GM23338 (cell line): ENCODE data around the gene SLC66A2. TPM values are rescaled to one million over a fixed set of nuclear protein-coding genes. Genes with fewer than 3 reads are reported as not detected.
"Not testable (repeated sequence)": the region's sequence is repeated elsewhere in the genome, so short reads cannot be mapped to it uniquely, and the experiment has no call there.

Experiments used
- ATAC-seq: fragments of 200-7000 bp; cut with Tn5 transposase; 3 replicates; pipeline ENCODE4 v1.9.1; 2020
- DNase-seq: peaks from one replicate; pipeline ENCODE4 v3.0.0-alpha.2; 2015; ENCODE audit warnings: low spot score
- H2AFZ ChIP-seq: fragments of 200-600 bp; sonication (generic); 2 replicates; pipeline ENCODE4 v1.8.0; 2016; ENCODE audit warnings: antibody characterized with exemption, mild to moderate bottlenecking, moderate library complexity
- H3F3A ChIP-seq: fragments of 200-600 bp; sonication (generic); replicated peaks from 2 replicates; pipeline ENCODE4 v1.8.0; 2017; ENCODE audit warnings: antibody characterized with exemption, mixed run types, low read depth
- H3K27ac ChIP-seq: fragments of 200-600 bp; sonication (generic); 2 replicates; pipeline ENCODE4 v1.6.1; 2016; ENCODE audit warnings: low read depth
- H3K27me3 ChIP-seq: fragments of 200-600 bp; sonication (generic); 2 replicates; pipeline ENCODE4 v1.8.0; 2016; ENCODE audit warnings: mild to moderate bottlenecking, mixed run types, moderate library complexity; ENCODE audit not compliant: insufficient read depth
- H3K36me3 ChIP-seq: fragments of 200-600 bp; sonication (generic); 2 replicates; pipeline ENCODE4 v1.8.0; 2016; ENCODE audit warnings: mild to moderate bottlenecking; ENCODE audit not compliant: insufficient read depth
- H3K4me1 ChIP-seq: fragments of 200-600 bp; sonication (generic); 2 replicates; pipeline ENCODE4 v1.8.0; 2016; ENCODE audit warnings: mild to moderate bottlenecking, moderate library complexity; ENCODE audit not compliant: insufficient read depth
- H3K4me2 ChIP-seq: fragments of 200-600 bp; sonication (generic); 2 replicates; pipeline ENCODE4 v1.7.1; 2017; ENCODE audit warnings: mixed run types
- H3K4me3 ChIP-seq: fragments of 200-600 bp; sonication (generic); 2 replicates; pipeline ENCODE4 v1.6.1; 2016; ENCODE audit warnings: mixed run types
- H3K79me2 ChIP-seq: fragments of 200-600 bp; sonication (generic); replicated peaks from 2 replicates; pipeline ENCODE4 v1.8.0; 2017; ENCODE audit warnings: mild to moderate bottlenecking; ENCODE audit not compliant: insufficient read depth
- H3K9me2 ChIP-seq: fragments of 200-600 bp; sonication (generic); 2 replicates; pipeline ENCODE4 v1.8.0; 2017; ENCODE audit not compliant: insufficient read depth
- H4K20me1 ChIP-seq: fragments of 200-600 bp; sonication (generic); replicated peaks from 2 replicates; pipeline ENCODE4 v1.8.0; 2017; ENCODE audit warnings: mild to moderate bottlenecking; ENCODE audit not compliant: insufficient read depth
- H3K27ac Mint-ChIP-seq: 2 replicates; pipeline ENCODE4 v1.8.0; 2020; ENCODE audit warnings: inconsistent platforms, mild to moderate bottlenecking, moderate library complexity, mixed read lengths
- H3K27me3 Mint-ChIP-seq: 3 replicates; pipeline ENCODE4 v1.8.0; 2022; ENCODE audit warnings: low read depth, mild to moderate bottlenecking, moderate library complexity, mixed read lengths, inconsistent platforms; ENCODE audit not compliant: insufficient read depth, poor library complexity
- H3K36me3 Mint-ChIP-seq: 3 replicates; pipeline ENCODE4 v1.8.0; 2021; ENCODE audit warnings: low read depth, mild to moderate bottlenecking, inconsistent platforms, moderate library complexity, mixed read lengths
- H3K4me1 Mint-ChIP-seq: 3 replicates; pipeline ENCODE4 v1.8.0; 2020; ENCODE audit warnings: mild to moderate bottlenecking, inconsistent platforms, mixed read lengths
- H3K4me3 Mint-ChIP-seq: 3 replicates; pipeline ENCODE4 v1.8.0; 2021; ENCODE audit warnings: moderate library complexity, mild to moderate bottlenecking, inconsistent platforms, mixed read lengths
- H3K9me3 Mint-ChIP-seq: 3 replicates; pipeline ENCODE4 v1.8.0; 2020; ENCODE audit warnings: moderate library complexity, mild to moderate bottlenecking, inconsistent platforms, mixed read lengths
- CREB1 ChIP-seq: fragments of 250-450 bp; sonication (Bioruptor Pico); IDR thresholded peaks from 2 replicates; pipeline ENCODE4 v1.5.0; 2020; ENCODE audit warnings: low read depth, mild to moderate bottlenecking, moderate library complexity
- EZH2 ChIP-seq: fragments of 200-600 bp; sonication (generic); IDR thresholded peaks from one replicate; pipeline ENCODE4 v1.8.0; 2017; ENCODE audit warnings: antibody characterized with exemption, mild to moderate bottlenecking, low read depth; ENCODE audit not compliant: unreplicated experiment
- NANOG ChIP-seq: IDR thresholded peaks from 2 replicates; pipeline ENCODE4 v1.6.1; 2016; ENCODE audit warnings: antibody characterized with exemption, borderline replicate concordance
- POLR2AphosphoS5 ChIP-seq: IDR thresholded peaks from 2 replicates; pipeline ENCODE4 v1.6.1; 2016; ENCODE audit warnings: antibody characterized with exemption, low read depth
- STAT1 ChIP-seq: IDR thresholded peaks from one replicate; pipeline ENCODE4 v1.6.1; 2016; ENCODE audit warnings: antibody characterized with exemption; ENCODE audit not compliant: unreplicated experiment
- ZNF331 ChIP-seq: fragments of 250-450 bp; sonication (Bioruptor Pico); IDR thresholded peaks from 2 replicates; pipeline ENCODE4 v1.5.0; 2020; ENCODE audit warnings: low read depth, mild to moderate bottlenecking, moderate library complexity
- long read RNA-seq: library from polyadenylated mRNA; unstranded; transcript quantifications from one replicate; pipeline ENCODE4 v2.0.0, GENCODE V29; 2020; ENCODE audit not compliant: unreplicated experiment
- polyA plus RNA-seq: library from polyadenylated mRNA; unstranded; fragments of >200 nt; fragmentation: Nextera tagmentation; extraction: Ambion mirVana; gene quantifications from 2 replicates; pipeline ENCODE4 v1.2.1, GENCODE V29; 2016
- total RNA-seq: library from RNA; depleted of rRNA; stranded (reverse); fragments of >200 nt; shearing (Covaris generic); gene quantifications from 2 replicates; pipeline ENCODE4 v1.2.3, GENCODE V29; 2014; rRNA removed

SLC66A2 gene
- total RNA-seq, result 10.9 and 18.1 TPM in 2 replicates
- polyA plus RNA-seq, result 4.0 and 5.4 TPM in 2 replicates
- long read RNA-seq, partial matches to known transcripts, result 0 of 1 reads
- long read RNA-seq, other reads (novel, unspliced or antisense), result 1 of 1 reads

- peaks cover 68% of the 10 kb centered on the region for H3K27me3 ChIP-seq
- no peaks in the 10 kb centered on the region for H3K79me2 ChIP-seq
- Mint-ChIP-seq H3K36me3 (no peaks in the 10 kb centered on the region; the same call in 2 of the 3 replicates), H3K27me3 (peaks cover 55% of the 10 kb centered on the region), H3K27ac (no peak within 1 kb of the TSS), H3K9me3 (no peaks in the 10 kb centered on the region; the same call in 2 of the 3 replicates), H3K4me1 (peaks cover 13% of the 10 kb centered on the region), H3K4me3 (peak within 1 kb of the TSS; percentile 74)
- H4K20me1 ChIP-seq, result peaks cover 11% of the 10 kb centered on the region
- peak; percentile 84 for DNase-seq
- ATAC-seq, result peak; percentile 70
- peak within 1 kb of the TSS; percentile 66 for H3K4me3 ChIP-seq
- peaks cover 8% of the 10 kb centered on the region; the same call in 1 of the 2 replicates for H3K4me1 ChIP-seq
- H3K9me2 ChIP-seq, result no peaks in the 10 kb centered on the region
- no peak within 1 kb of the TSS for H3K27ac ChIP-seq
- H3K4me2 ChIP-seq, result peak within 1 kb of the TSS; percentile 84
- H3F3A ChIP-seq, result 0 out of 2 replicates have a peak, but pooled peaks cover 2% of the 10 kb centered on the region
- H2AFZ ChIP-seq, result peak within 1 kb of the TSS; percentile 86
- TF ChIP-seq EZH2 (peak; percentile 81), ZNF331 (CRISPR knock-in tag) (no peak), NANOG (no peak), POLR2AphosphoS5 (peak; percentile 58; the same call in 1 of the 2 replicates), CREB1 (peak; percentile 97)
- H3K36me3 ChIP-seq, result no peaks in the 10 kb centered on the region
Measured at GRCh38 chr18:79951545-79952455, at the start of gene SLC66A2. Gene SLC66A2 (minus strand): TSS chr18:79951653. CDS start chr18:79950926, 727 bp downstream.

DNA sequence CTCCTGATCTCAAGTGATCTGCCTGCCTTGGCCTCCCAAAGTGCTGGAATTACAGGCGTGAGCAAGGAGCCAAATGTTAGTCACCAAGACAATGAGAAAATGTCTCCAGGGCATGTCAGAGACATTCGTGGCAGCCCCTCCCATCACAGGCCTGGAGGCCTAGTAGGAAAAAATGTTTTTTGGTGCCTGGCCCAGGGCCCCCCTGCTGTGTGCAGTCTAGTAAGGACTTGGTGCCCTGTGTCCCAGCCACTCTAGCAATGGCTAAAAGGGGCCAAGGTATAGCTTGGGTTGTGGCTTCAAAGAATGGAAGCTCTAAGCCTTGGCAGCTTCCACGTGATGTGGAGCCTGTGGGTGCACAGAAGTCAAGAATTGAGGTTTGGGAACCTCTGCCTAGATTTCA, 49.4 kb upstream of the SLC66A2 start:
- Histone ChIP-seq H3K27me3 (no peaks in the 10 kb centered on the region), H3K4me3 (no peak overlapping the region), H3K79me2 (no peaks in the 10 kb centered on the region), H3K9me2 (no peaks in the 10 kb centered on the region), H3K4me1 (no peaks in the 10 kb centered on the region), H3F3A (no peaks in the 10 kb centered on the region), H2AFZ (no peak overlapping the region), H3K36me3 (no peaks in the 10 kb centered on the region), H3K4me2 (no peak overlapping the region), H3K27ac (no peak overlapping the region), H4K20me1 (no peaks in the 10 kb centered on the region)
- Mint-ChIP-seq H3K27ac (no peak overlapping the region), H3K9me3 (peaks cover 40% of the 10 kb centered on the region), H3K4me3 (no peak overlapping the region), H3K4me1 (no peaks in the 10 kb centered on the region; the same call in 1 of the 3 replicates), H3K27me3 (peaks cover 4% of the 10 kb centered on the region), H3K36me3 (peaks cover 12% of the 10 kb centered on the region)
- TF ChIP-seq STAT1, result no peak
- DNase-seq, result no peak
- ATAC-seq, result no peak

- not testable (repeated sequence) for H3K4me3 Mint-ChIP-seq, H3K79me2 ChIP-seq, H3K4me1 ChIP-seq, H3F3A ChIP-seq, H3K36me3 ChIP-seq, H3K9me2 ChIP-seq, H2AFZ ChIP-seq, H3K4me3 ChIP-seq, ATAC-seq, H3K4me1 Mint-ChIP-seq, DNase-seq, H3K4me2 ChIP-seq, H3K27me3 ChIP-seq, H3K27me3 Mint-ChIP-seq, H3K27ac ChIP-seq, H4K20me1 ChIP-seq, H3K27ac Mint-ChIP-seq
- peaks cover 12% of the 10 kb centered on the region for H3K36me3 Mint-ChIP-seq
- H3K9me3 Mint-ChIP-seq, result peaks cover 38% of the 10 kb centered on the region
Measured at GRCh38 chr18:79999701-80000100, 48.2 kb upstream of the SLC66A2 start.
